ENCODE data around the gene SSRP1. TPM values are rescaled to one million over a fixed set of nuclear protein-coding genes. Genes with fewer than 3 reads are reported as not detected.

The SSRP1 gene
- polyA plus RNA-seq, 3 donors = 9.8 to 34.7 (median 14.7) TPM

GRCh38 chr11:57303280-57303989 is 32.3 kb downstream of the SSRP1 start:
- no peak for TF ChIP-seq CTCF (IDR thresholded peaks at IDR 0.05)
- WGBS (ENCODE audit: insufficient coverage) = 93% methylated on average over 16 of the region's 17 CpGs
- Histone ChIP-seq H3K27me3 (ENCODE audit: control insufficient read depth in 2 of 2, insufficient read depth in 2 of 2, low read length in 2 of 2) (no peaks in the 10 kb centered on the region), H3K9ac (ENCODE audit: insufficient read depth, low read length, poor library complexity, severe bottlenecking) (no peak overlapping the region), H3K27ac (ENCODE audit: low read depth in 1 of 2, low read length in 2 of 2) (no peak overlapping the region), H3K4me3 (replicated peaks in 1 of 3; ENCODE audit: low read depth in 2 of 3, low read length in 3 of 3) (no peak overlapping the region), H2AFZ (ENCODE audit: insufficient read depth, low read depth, low read length, poor library complexity, severe bottlenecking) (no peak overlapping the region), H3K4me1 (ENCODE audit: control insufficient read depth in 1 of 2, insufficient read depth in 2 of 2, low read length in 2 of 2) (peaks cover 5 to 6% of the 10 kb centered on the region in 2 donors), H3K4me2 (replicated peaks; ENCODE audit: extremely low read depth, low read length, poor library complexity, severe bottlenecking) (no peak overlapping the region), H3K9me3 (replicated peaks in 1 of 2; ENCODE audit: control insufficient read depth in 1 of 2, insufficient read depth in 1 of 2, low read length in 2 of 2) (peaks cover 8 to 20% of the 10 kb centered on the region in 2 donors), H4K20me1 (ENCODE audit: insufficient read depth, low read length) (no peaks in the 10 kb centered on the region), H3K79me2 (ENCODE audit: insufficient read depth, low read length) (no peaks in the 10 kb centered on the region), H3K36me3 (replicated peaks in 1 of 2; ENCODE audit: control insufficient read depth in 1 of 2, insufficient read depth in 2 of 2, low read length in 2 of 2) (no peaks in the 10 kb centered on the region)
- H3K4me1 Mint-ChIP-seq = peaks cover 16% of the 10 kb centered on the region
- H3K36me3 Mint-ChIP-seq = peaks cover 4 to 6% of the 10 kb centered on the region in 2 donors
- peaks cover 0 to 2% (median 1%) of the 10 kb centered on the region in 3 donors for H3K27me3 Mint-ChIP-seq (ENCODE audit: low read depth in 3 of 3)
- intact Hi-C loops (cut with micrococcal nuclease) = no loop called here
- H3K9me3 Mint-ChIP-seq = peaks cover 7 to 20% (median 12%) of the 10 kb centered on the region in 7 donors
- no peak for DNase-seq
- peak overlapping the region in 4 of 7 donors; percentile 28 to 71 (median 36) for H3K27ac Mint-ChIP-seq
- no peak overlapping the region for H3K4me3 Mint-ChIP-seq

GRCh38 chr11:57302489-57302888 is 33.2 kb downstream of the SSRP1 start:
- Histone ChIP-seq H3K27me3 (ENCODE audit: control insufficient read depth in 2 of 2, insufficient read depth in 2 of 2, low read length in 2 of 2) (no peaks in the 10 kb centered on the region), H4K20me1 (ENCODE audit: insufficient read depth, low read length) (no peaks in the 10 kb centered on the region), H3K4me3 (replicated peaks in 1 of 3; ENCODE audit: low read depth in 2 of 3, low read length in 3 of 3) (no peak overlapping the region), H3K79me2 (ENCODE audit: insufficient read depth, low read length) (no peaks in the 10 kb centered on the region), H3K4me1 (ENCODE audit: control insufficient read depth in 1 of 2, insufficient read depth in 2 of 2, low read length in 2 of 2) (peaks cover 5 to 6% of the 10 kb centered on the region in 2 donors), H2AFZ (ENCODE audit: insufficient read depth, low read depth, low read length, poor library complexity, severe bottlenecking) (no peak overlapping the region), H3K9me3 (replicated peaks in 1 of 2; ENCODE audit: control insufficient read depth in 1 of 2, insufficient read depth in 1 of 2, low read length in 2 of 2) (peaks cover 8 to 24% of the 10 kb centered on the region in 2 donors), H3K4me2 (replicated peaks; ENCODE audit: extremely low read depth, low read length, poor library complexity, severe bottlenecking) (no peak overlapping the region), H3K36me3 (replicated peaks in 1 of 2; ENCODE audit: control insufficient read depth in 1 of 2, insufficient read depth in 2 of 2, low read length in 2 of 2) (no peaks in the 10 kb centered on the region), H3K27ac (ENCODE audit: low read depth in 1 of 2, low read length in 2 of 2) (no peak overlapping the region), H3K9ac (ENCODE audit: insufficient read depth, low read length, poor library complexity, severe bottlenecking) (no peak overlapping the region)
- no peak for TF ChIP-seq CTCF (IDR thresholded peaks at IDR 0.05)
- peaks cover 10% of the 10 kb centered on the region for H3K4me1 Mint-ChIP-seq
- no peak overlapping the region for H3K27ac Mint-ChIP-seq
- peaks cover 0 to 2% (median 1%) of the 10 kb centered on the region in 3 donors for H3K27me3 Mint-ChIP-seq (ENCODE audit: low read depth in 3 of 3)
- H3K4me3 Mint-ChIP-seq = no peak overlapping the region
- peaks cover 7 to 20% (median 12%) of the 10 kb centered on the region in 7 donors for H3K9me3 Mint-ChIP-seq
- peaks cover 4 to 6% of the 10 kb centered on the region in 2 donors for H3K36me3 Mint-ChIP-seq
- WGBS (ENCODE audit: insufficient coverage) = 96% methylated on average over 13 of the region's 15 CpGs
- DNase-seq = no peak
- intact Hi-C loops (cut with micrococcal nuclease) = no loop called here

All from CD14-positive monocyte (primary cell).